GM12801 (cell line): ENCODE measurements around the gene FGD2.

Experiments used
- CTCF ChIP-seq: IDR thresholded peaks from one replicate; pipeline ENCODE4 v1.5.1; 2011; ENCODE audit warnings: control low read depth; ENCODE audit not compliant: insufficient read length; ENCODE audit errors: extremely low read depth

FGD2 gene

GRCh38 chr6:36973647-36974046, 31.8 kb upstream of the FGD2 start:
- no peak for TF ChIP-seq CTCF

- no peak for TF ChIP-seq CTCF
Observed at GRCh38 chr6:36975231-36976006, 30.0 kb upstream of the FGD2 start.

- no peak for TF ChIP-seq CTCF
Observed at GRCh38 chr6:36976007-36976264, 29.5 kb upstream of the FGD2 start.

- no peak for TF ChIP-seq CTCF
Observed at GRCh38 chr6:36976509-36976908, 28.9 kb upstream of the FGD2 start.

- no peak for TF ChIP-seq CTCF
Observed at GRCh38 chr6:36976931-36977330, 28.5 kb upstream of the FGD2 start.

- no peak for TF ChIP-seq CTCF
Observed at GRCh38 chr6:36977470-36977941, 27.9 kb upstream of the FGD2 start.

GRCh38 chr6:36978421-36979346, 26.8 kb upstream of the FGD2 start:
- TF ChIP-seq CTCF: no peak
